Stimulated activated CD4-positive, alpha-beta T cell treated with anti-CD3 and anti-CD28 coated beads, Interleukin-2, amount 100 ng/mL, for 24 hours (primary cell): ENCODE data around the gene KCNT1.

Experiments
- DNase-seq, 2 donors: peaks; one replicate each; pipeline ENCODE4 v3.0.0-alpha.2; 2020

Gene KCNT1

GRCh38 chr9:135769489-135770202, 67.7 kb downstream of the KCNT1 start:
- DNase-seq, result no peak

- no peak for DNase-seq
These were observed 68.2 kb downstream of the KCNT1 start for GRCh38 chr9:135770203-135770535.

GRCh38 chr9:135770771-135771170, 68.8 kb downstream of the KCNT1 start:
- DNase-seq, result no peak

GRCh38 chr9:135771401-135772051, 69.5 kb downstream of the KCNT1 start:
- no peak for DNase-seq

- no peak for DNase-seq
These were observed 70.2 kb downstream of the KCNT1 start for GRCh38 chr9:135772056-135772646.

- no peak for DNase-seq
These were observed 70.9 kb downstream of the KCNT1 start for GRCh38 chr9:135772702-135773493.

- no peak for DNase-seq
These were observed 71.7 kb downstream of the KCNT1 start for GRCh38 chr9:135773530-135774238.

- DNase-seq, result no peak
These were observed 72.3 kb downstream of the KCNT1 start for GRCh38 chr9:135774239-135774747.

- no peak for DNase-seq
These were observed 73.0 kb downstream of the KCNT1 start for GRCh38 chr9:135774794-135775525.

- DNase-seq, result no peak
These were observed 73.9 kb downstream of the KCNT1 start for GRCh38 chr9:135775911-135776310.

GRCh38 chr9:135776893-135777622, 75.1 kb downstream of the KCNT1 start:
- DNase-seq, result no peak

- DNase-seq, result no peak
These were observed 75.7 kb downstream of the KCNT1 start for GRCh38 chr9:135777623-135778177.

- no peak for DNase-seq
These were observed 76.4 kb downstream of the KCNT1 start for GRCh38 chr9:135778421-135778820.

- no peak for DNase-seq
These were observed 77.6 kb downstream of the KCNT1 start for GRCh38 chr9:135779571-135779970.

- no peak for DNase-seq
These were observed 78.1 kb downstream of the KCNT1 start for GRCh38 chr9:135780086-135780485.

GRCh38 chr9:135780626-135781025, 78.6 kb downstream of the KCNT1 start:
- no peak for DNase-seq

GRCh38 chr9:135782946-135783345, 81.0 kb downstream of the KCNT1 start:
- DNase-seq, result no peak

- DNase-seq, result no peak
These were observed 81.7 kb downstream of the KCNT1 start for GRCh38 chr9:135783540-135784245.

- DNase-seq, result no peak
These were observed 83.1 kb downstream of the KCNT1 start for GRCh38 chr9:135785013-135785575.

- DNase-seq, result no peak
These were observed 84.2 kb downstream of the KCNT1 start for GRCh38 chr9:135786146-135786690.
